GM12878 (cell line): ENCODE results near the gene GANC.

ENCODE experiments used
- ASH2L ChIP-seq: fragments of 300-600, 200-600 bp; sonication (generic); IDR thresholded peaks from 2 replicates; pipeline ENCODE4 v1.6.1; 2017; ENCODE audit warnings: low read depth, mild to moderate bottlenecking, borderline replicate concordance
- CBX3 ChIP-seq: fragments of 200-600 bp; sonication (generic); IDR thresholded peaks from 2 replicates; pipeline ENCODE4 v1.6.1; 2016; ENCODE audit warnings: low read depth, borderline replicate concordance
- CTCF ChIP-seq, 3 experiments: IDR thresholded peaks in 2 of 3; conservative IDR thresholded peaks in 1 of 3; 2 replicates each; pipeline ENCODE4 v1.5.1; 2011; ENCODE audit warnings: low read depth in 3 of 3, low read length in 3 of 3, mild to moderate bottlenecking in 3 of 3, control low read depth in 2 of 3, moderate library complexity in 2 of 3, inconsistent platforms in 1 of 3, mixed read lengths in 1 of 3; ENCODE audit not compliant: control insufficient read depth in 2 of 3, insufficient read depth in 1 of 3; ENCODE audit errors: extremely low read depth in 1 of 3
- EZH2 ChIP-seq: IDR thresholded peaks from 2 replicates; pipeline ENCODE4 v1.6.1; 2012; ENCODE audit warnings: low read depth, mild to moderate bottlenecking, control low read depth, inconsistent platforms, low read length, borderline replicate concordance; ENCODE audit not compliant: control insufficient read depth
- KDM1A ChIP-seq: fragments of 200-600 bp; sonication (generic); IDR thresholded peaks from 2 replicates; pipeline ENCODE4 v1.6.1; 2016; ENCODE audit warnings: borderline replicate concordance
- NR2C2 ChIP-seq: IDR thresholded peaks from 2 replicates; pipeline ENCODE4 v1.6.1; 2011; ENCODE audit warnings: borderline replicate concordance, low read depth; ENCODE audit not compliant: control insufficient read depth, insufficient read length
- PBX3 ChIP-seq: IDR thresholded peaks from 2 replicates; pipeline ENCODE4 v1.6.1; 2011; ENCODE audit warnings: mild to moderate bottlenecking, low read depth, low read length, moderate library complexity; ENCODE audit not compliant: insufficient replicate concordance
- POLR2A ChIP-seq: IDR thresholded peaks from 2 replicates; pipeline ENCODE4 v1.6.1; 2011; ENCODE audit warnings: low read depth, mild to moderate bottlenecking, low read length
- REST ChIP-seq: IDR thresholded peaks from 2 replicates; pipeline ENCODE4 v1.6.1; 2012; ENCODE audit warnings: mild to moderate bottlenecking, low read depth, low read length
- SP1 ChIP-seq: IDR thresholded peaks from one replicate; pipeline ENCODE4 v1.6.1; 2011; ENCODE audit warnings: low read depth, low read length
- YY1 ChIP-seq: IDR thresholded peaks from 2 replicates; pipeline ENCODE4 v1.6.1; 2011; ENCODE audit warnings: low read depth, mild to moderate bottlenecking, low read length
- ZNF274 ChIP-seq: IDR thresholded peaks from one replicate; pipeline ENCODE4 v1.8.0; 2011; ENCODE audit not compliant: insufficient read length, insufficient read depth

DNA sequence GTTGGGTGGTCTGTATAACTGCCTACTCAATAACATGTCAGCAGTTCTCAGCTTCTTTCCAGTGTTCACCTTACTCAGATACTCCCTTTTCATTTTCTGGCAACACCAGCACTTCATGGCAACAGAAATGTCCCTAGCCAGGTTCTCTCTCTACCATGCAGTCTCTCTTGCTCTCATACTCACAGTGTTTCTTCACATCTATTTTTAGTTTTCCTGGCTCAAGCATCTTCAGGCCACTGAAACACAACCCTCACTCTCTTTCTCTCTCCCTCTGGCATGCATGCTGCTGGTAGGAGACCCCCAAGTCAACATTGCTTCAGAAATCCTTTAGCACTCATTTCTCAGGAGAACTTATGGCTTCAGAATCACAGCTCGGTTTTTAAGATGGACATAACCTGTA lies 86.2 kb downstream of the GANC start, which contains the start of gene CAPN3:
- TF ChIP-seq POLR2A = no peak
- TF ChIP-seq CTCF (IDR thresholded peaks at IDR 0.05 in 2 of 3, conservative IDR thresholded peaks at IDR 0.05 in 1 of 3; ENCODE audit: control insufficient read depth in 2 of 3, extremely low read depth in 1 of 3, insufficient read depth in 1 of 3, low read depth in 3 of 3, low read length in 3 of 3) = no peak
- TF ChIP-seq NR2C2 = no peak
- TF ChIP-seq SP1 = no peak
- no peak for TF ChIP-seq ZNF274
- TF ChIP-seq EZH2 = no peak
- no peak for TF ChIP-seq ASH2L
- TF ChIP-seq CBX3 = no peak
- no peak for TF ChIP-seq YY1
- no peak for TF ChIP-seq KDM1A
- TF ChIP-seq REST = no peak
- no peak for TF ChIP-seq PBX3
